ENCODE measurements around the gene MOCS3.
A peak's percentile ranks its signal among the peaks of the same experiment; 100 is the strongest.

Gene MOCS3, protein sequence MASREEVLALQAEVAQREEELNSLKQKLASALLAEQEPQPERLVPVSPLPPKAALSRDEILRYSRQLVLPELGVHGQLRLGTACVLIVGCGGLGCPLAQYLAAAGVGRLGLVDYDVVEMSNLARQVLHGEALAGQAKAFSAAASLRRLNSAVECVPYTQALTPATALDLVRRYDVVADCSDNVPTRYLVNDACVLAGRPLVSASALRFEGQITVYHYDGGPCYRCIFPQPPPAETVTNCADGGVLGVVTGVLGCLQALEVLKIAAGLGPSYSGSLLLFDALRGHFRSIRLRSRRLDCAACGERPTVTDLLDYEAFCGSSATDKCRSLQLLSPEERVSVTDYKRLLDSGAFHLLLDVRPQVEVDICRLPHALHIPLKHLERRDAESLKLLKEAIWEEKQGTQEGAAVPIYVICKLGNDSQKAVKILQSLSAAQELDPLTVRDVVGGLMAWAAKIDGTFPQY

DNA sequence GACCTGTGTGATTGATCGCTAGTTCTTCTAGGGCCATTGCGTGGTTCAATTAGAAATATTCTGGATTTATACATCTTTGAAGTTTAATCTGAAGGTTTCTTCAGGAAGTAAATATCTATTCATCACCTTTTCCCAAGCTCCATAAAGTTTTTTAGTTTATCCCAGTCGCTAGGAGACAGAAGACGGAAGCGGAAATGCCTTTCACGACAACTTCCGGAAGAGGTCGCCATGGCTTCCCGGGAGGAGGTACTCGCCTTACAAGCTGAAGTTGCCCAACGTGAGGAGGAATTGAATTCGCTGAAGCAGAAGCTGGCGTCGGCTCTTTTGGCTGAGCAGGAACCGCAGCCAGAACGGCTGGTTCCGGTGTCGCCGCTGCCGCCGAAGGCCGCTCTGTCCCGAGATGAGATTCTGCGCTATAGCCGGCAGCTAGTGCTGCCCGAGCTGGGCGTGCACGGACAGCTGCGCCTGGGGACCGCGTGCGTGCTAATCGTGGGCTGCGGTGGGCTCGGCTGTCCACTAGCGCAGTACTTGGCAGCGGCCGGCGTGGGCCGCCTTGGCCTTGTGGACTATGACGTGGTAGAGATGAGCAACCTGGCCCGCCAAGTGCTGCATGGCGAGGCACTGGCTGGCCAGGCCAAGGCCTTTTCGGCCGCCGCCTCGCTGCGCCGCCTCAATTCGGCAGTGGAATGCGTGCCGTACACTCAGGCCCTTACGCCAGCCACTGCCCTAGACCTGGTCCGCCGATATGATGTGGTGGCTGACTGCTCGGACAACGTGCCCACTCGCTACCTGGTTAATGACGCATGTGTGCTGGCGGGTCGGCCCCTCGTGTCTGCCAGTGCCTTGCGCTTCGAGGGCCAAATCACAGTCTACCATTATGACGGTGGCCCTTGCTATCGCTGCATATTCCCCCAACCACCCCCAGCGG lies at the start of gene MOCS3:
Gene MOCS3, plus strand, starts transcription at position 204 of the 928 bp plus-strand sequence. Its CDS starts 25 bp downstream, at position 229.
- peak in 2 of 3 donors; percentile 57 to 61 for DNase-seq (ENCODE audit: low read depth in 3 of 3, low spot score in 1 of 3)

GRCh38 chr20:50909413-50909812 lies 49.2 kb upstream of the MOCS3 start:
- no peak for DNase-seq (ENCODE audit: low read depth in 3 of 3, low spot score in 1 of 3)

GRCh38 chr20:50911030-50911429 lies 47.6 kb upstream of the MOCS3 start:
- DNase-seq (ENCODE audit: low read depth in 3 of 3, low spot score in 1 of 3) = no peak

DNA sequence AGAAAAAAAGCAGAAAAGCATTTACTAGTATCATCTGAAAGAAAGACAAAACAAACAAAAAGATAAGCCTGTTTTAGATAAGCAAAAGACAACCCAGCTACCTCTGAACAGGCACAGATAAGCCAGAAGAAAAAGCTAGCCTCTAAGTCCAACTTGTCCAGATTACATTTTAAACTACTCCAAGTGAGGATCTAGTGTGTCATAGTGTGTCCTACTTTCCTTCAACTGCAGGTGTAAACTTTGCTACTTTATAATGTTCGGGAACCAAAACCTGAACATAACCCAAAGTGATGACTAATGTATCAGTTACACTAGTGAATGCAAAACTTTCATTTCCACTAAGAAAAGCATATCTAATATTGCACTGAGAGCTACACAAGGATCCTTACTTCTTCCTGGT lies 46.9 kb upstream of the MOCS3 start:
- no peak for DNase-seq (ENCODE audit: low read depth in 3 of 3, low spot score in 1 of 3)

- DNase-seq (ENCODE audit: low read depth in 3 of 3, low spot score in 1 of 3) = no peak
Observed at GRCh38 chr20:50913690-50914375, 44.8 kb upstream of the MOCS3 start.

- DNase-seq (ENCODE audit: low read depth in 3 of 3, low spot score in 1 of 3) = no peak
Observed at GRCh38 chr20:50915424-50915823, 43.2 kb upstream of the MOCS3 start.

- DNase-seq (ENCODE audit: low read depth in 3 of 3, low spot score in 1 of 3) = no peak
Observed at GRCh38 chr20:50916257-50916656, 42.4 kb upstream of the MOCS3 start.

- no peak for DNase-seq (ENCODE audit: low read depth in 3 of 3, low spot score in 1 of 3)
Observed at GRCh38 chr20:50916934-50917333, 41.7 kb upstream of the MOCS3 start.

- no peak for DNase-seq (ENCODE audit: low read depth in 3 of 3, low spot score in 1 of 3)
Observed at GRCh38 chr20:50918403-50918802, 40.2 kb upstream of the MOCS3 start.

GRCh38 chr20:50919567-50919966 lies 39.1 kb upstream of the MOCS3 start:
- no peak for DNase-seq (ENCODE audit: low read depth in 3 of 3, low spot score in 1 of 3)

DNA sequence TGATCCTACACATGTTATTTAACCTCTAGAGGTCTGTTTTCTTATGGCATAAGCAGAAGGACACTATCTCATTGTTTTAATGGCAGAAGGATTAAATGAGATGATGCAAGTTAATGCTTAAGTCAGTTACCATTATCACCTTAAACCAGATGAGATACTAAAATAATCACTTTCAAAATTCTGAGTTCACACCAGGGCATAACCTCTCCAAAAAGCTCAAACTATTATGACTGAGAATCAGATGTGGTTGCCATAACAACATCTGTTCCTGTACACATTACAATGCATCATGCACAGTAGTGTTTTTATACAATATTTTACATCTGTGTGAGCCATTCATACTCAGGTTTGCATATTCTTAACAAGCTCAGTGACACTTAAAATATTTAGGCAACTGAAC lies 37.6 kb upstream of the MOCS3 start:
- DNase-seq (ENCODE audit: low read depth in 3 of 3, low spot score in 1 of 3) = no peak

- DNase-seq (ENCODE audit: low read depth in 3 of 3, low spot score in 1 of 3) = no peak
Observed at GRCh38 chr20:50921803-50922501, 36.7 kb upstream of the MOCS3 start.

DNA sequence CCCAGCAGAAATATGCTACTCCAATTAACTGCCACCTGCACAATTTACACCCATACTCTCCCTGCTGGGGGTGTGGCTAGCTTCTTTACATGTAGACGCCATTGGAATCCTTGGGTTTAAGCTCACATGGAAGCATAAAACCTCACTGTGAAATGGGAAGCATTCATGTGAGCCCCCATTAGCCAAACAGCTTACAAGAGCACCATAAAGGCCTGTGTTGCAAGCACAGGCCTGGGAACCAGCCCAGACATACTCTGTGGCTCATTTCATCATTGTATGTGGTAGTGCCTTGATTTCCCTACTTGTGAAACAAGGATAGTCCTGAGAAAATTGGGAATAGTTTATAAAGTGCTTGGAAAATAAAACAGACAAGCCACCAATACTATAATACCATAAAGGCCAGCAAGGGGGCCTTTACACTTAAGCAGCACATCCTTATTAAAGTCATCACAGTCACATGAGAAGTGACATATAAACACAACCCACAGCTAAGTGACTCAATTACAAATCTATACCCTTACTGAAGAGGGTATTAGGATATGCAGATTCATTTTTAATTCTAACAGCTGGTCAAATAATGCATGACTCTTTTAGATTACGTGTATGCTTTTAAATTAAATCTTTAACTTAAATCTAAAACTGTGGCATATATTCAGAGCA lies 34.2 kb upstream of the MOCS3 start:
- DNase-seq (ENCODE audit: low read depth in 3 of 3, low spot score in 1 of 3) = no peak

- DNase-seq (ENCODE audit: low read depth in 3 of 3, low spot score in 1 of 3) = no peak
Observed at GRCh38 chr20:50926530-50926929, 32.1 kb upstream of the MOCS3 start.

GRCh38 chr20:50928469-50928868 lies 30.1 kb upstream of the MOCS3 start:
- DNase-seq (ENCODE audit: low read depth in 3 of 3, low spot score in 1 of 3) = no peak

DNA sequence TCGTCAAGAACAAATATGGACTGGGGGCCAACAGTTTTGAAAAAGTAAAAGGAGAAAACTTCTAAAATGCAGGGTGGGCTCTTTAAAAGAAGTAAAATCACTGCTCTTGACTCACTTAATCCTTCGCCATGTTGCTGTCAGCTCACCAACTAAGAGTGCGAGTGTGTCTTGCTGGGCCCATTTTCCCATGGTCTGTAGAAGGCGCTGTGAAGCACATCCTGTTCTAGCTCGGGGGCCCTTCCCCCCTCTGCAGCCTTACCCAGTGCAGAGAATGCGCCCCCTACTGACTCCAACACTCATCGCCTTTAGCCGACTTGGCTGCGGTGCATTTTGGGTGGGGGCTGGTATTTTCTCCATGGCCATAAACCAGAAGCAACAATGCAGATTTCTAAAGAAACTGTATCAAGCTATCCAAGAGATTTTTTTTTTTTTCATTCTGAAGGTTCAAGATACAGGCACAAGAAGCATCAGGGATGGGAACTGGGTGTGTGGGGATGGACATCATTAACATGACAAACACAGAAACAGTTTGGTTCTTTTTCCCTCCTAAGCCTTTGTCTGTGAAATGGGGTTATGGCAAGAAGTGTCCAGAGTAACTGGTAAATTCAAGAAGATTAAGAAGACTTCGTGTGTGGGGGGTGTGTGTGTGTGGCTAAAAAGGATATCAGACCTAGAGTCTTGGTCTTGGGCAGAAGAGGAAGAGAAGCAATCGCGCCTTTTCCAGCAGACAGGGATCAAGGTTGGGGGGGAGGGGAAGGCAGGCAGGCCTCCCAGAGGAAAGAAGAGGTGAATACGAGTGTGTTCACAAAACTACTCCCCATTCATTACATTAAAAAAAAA lies 29.1 kb upstream of the MOCS3 start:
- peak; percentile 71 to 80 (median 71) for DNase-seq (ENCODE audit: low read depth in 3 of 3, low spot score in 1 of 3)

- peak in 1 of 3 donors; percentile 14 for DNase-seq (ENCODE audit: low read depth in 3 of 3, low spot score in 1 of 3)
Observed at GRCh38 chr20:50930139-50930975, 28.3 kb upstream of the MOCS3 start.

- DNase-seq (ENCODE audit: low read depth in 3 of 3, low spot score in 1 of 3) = no peak
Observed at GRCh38 chr20:50930976-50931305, 27.7 kb upstream of the MOCS3 start.

Measured in stimulated activated CD4-positive, alpha-beta T cell treated with anti-CD3 and anti-CD28 coated beads, TNF-alpha, amount 100 ng/mL, for 1 hour (primary cell).